GM12891 (cell line): ENCODE results near the gene ARHGEF6.
A peak's percentile ranks its signal among the peaks of the same experiment; 100 is the strongest.

Source experiments
- DNase-seq: peaks from one replicate; pipeline ENCODE4 v3.0.0; 2011; ENCODE audit warnings: low spot score; ENCODE audit not compliant: insufficient read length
- FAIRE-seq: peaks from 2 replicates; lab custom pipeline; 2011; peaks lifted over from hg19 to GRCh38; lab: Jason Lieb, UNC
- PAX5 ChIP-seq: IDR thresholded peaks from 2 replicates; pipeline ENCODE4 v1.6.1; 2011; ENCODE audit warnings: low read length, moderate library complexity, mild to moderate bottlenecking; ENCODE audit not compliant: insufficient read depth, severe bottlenecking
- POLR2A ChIP-seq: IDR thresholded peaks from 2 replicates; pipeline ENCODE4 v1.6.1; 2011; ENCODE audit warnings: low read depth, low read length, control low read depth
- POLR2AphosphoS5 ChIP-seq: IDR thresholded peaks from 2 replicates; pipeline ENCODE4 v1.6.1; 2011; ENCODE audit warnings: low read depth, low read length, control low read depth
- POU2F2 ChIP-seq: IDR thresholded peaks from 2 replicates; pipeline ENCODE4 v1.6.1; 2011; ENCODE audit warnings: low read depth, mild to moderate bottlenecking, control low read depth, low read length, moderate library complexity
- SPI1 ChIP-seq: IDR thresholded peaks from 2 replicates; pipeline ENCODE4 v1.6.1; 2011; ENCODE audit warnings: low read depth, low read length, control low read depth
- TAF1 ChIP-seq: IDR thresholded peaks from 2 replicates; pipeline ENCODE4 v1.6.1; 2011; ENCODE audit warnings: low read depth, low read length, control low read depth

ARHGEF6 gene

DNA sequence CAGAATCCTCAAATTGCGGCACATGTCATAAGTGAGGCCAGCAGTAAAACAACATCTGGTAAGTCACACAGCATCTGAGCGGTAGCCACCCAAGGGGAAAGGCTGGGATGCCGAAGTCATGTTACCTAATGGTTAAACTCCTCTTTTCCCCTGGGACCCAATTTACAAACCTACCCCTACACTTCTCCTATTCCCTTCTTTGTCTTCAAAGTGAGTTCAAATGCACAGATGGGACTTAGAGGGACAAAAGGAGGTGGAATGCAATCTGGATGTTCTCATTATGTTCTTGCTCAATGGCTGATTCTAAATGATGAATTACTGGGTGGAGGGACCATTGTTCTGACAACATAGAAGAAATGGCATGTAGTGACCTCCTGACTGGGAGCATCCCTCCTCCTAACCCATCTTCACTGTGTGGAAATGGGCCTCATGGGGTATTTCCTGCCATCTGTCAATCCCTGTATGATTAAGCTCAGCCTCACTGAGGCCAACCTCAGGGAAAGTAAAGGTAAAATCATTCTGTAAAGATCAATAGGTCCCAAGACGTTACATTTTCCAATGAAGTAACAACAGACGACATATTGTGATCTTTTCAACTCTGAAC, 124.3 kb downstream of the ARHGEF6 start:
- TF ChIP-seq POLR2A (no peak), SPI1 (no peak), TAF1 (no peak), POLR2AphosphoS5 (no peak), PAX5 (no peak), POU2F2 (no peak)
- DNase-seq (no peak), FAIRE-seq (peak; percentile 13)

DNA sequence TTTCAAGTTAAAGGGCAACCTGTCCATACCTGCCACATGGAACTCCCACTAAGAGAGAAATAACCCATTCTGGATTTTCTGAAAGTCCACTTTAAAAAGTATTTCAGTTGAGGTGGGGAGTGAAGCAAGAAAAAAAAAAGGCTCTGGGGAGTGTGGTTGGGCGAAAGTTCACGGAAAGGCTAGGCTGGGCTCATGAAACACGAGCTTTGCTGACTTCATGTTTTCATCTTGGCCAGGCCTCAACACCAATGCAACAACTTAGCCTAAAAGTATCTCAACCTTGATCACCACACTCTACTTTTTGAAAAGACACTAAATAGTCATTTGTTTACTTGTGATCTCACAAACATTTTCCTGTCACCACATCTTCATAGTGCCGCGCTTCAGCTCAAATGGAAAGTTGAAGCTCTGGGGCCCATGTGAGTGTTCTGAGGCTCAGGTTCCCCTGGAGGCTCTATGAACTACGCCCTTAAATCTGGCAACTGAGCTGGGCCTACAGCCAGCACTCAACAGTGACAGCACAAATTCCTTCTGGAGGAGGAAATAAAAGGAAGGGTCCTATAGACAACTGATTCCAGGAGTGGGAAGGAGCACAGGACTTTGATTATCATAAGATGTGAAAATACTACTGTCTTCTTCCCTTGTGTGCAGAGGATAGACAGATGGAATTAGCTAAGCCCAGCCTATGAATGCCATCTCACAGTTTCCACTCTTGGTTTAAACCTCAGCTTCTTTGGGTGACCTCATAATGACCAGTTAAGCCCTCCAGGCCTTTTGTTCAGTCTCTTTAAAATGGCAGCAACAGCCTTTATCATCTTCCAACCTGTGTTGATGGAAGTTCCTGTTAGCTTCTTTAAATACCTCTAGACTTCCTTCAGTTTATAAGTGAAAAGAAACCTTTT, 127.7 kb downstream of the ARHGEF6 start:
- DNase-seq (no peak), FAIRE-seq (peak; percentile 71)
- TF ChIP-seq PAX5, result no peak
- no peak for TF ChIP-seq POLR2A
- TF ChIP-seq TAF1, result no peak
- TF ChIP-seq POU2F2, result no peak
- TF ChIP-seq POLR2AphosphoS5, result no peak
- TF ChIP-seq SPI1, result no peak

DNA sequence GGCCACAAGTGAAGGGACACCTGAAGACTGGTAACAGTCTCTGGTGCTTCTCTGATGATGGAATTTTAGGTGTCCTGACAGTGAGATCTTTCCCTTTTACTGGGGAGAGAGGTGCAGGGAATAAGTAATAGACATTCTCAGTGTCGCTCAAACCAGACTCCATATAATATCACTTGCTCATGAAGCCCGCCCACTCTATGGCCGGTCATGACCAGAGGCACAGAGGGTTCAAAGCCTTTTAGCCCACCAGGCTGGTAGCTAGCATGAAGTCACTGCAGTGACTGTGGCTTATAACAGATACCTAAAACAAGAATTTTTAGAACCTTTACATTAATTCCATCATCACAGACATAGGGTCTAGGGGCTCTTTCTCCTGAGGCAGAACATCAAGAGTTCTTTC, 129.9 kb downstream of the ARHGEF6 start:
- DNase-seq, result no peak
- FAIRE-seq, result peak; percentile 38
- TF ChIP-seq POU2F2 (no peak), PAX5 (no peak), SPI1 (no peak), POLR2A (no peak), TAF1 (no peak), POLR2AphosphoS5 (no peak)

DNA sequence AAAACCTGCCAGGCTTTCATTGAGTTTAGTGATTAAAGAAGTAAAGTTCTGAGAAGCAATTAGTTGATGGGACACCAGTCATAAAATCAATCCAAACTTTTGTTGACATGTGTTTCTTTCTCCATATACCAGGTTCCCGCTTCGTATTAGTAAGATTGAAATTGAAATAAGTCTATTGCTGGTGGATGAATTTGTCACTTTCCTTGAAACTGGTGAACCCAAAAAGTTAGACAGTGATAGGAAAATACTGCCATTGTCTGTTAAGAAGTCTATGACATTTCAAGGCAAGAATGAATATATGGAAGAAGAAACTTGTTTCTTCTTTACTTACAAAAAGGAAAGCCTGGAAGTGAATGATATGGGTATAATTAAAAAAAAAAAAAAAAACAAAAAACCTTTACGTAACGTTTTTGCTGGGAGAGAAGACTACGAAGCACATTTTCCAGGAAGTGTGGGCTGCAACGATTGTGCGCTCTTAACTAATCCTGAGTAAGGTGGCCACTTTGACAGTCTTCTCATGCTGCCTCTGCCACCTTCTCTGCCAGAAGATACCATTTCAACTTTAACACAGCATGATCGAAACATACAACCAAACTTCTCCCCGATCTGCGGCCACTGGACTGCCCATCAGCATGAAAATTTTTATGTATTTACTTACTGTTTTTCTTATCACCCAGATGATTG, 132.9 kb downstream of the ARHGEF6 start, which contains the start of gene CD40LG:
Gene CD40LG, plus strand, starts transcription at position 482 of the 684 bp plus-strand sequence. Its CDS starts 91 bp downstream, at position 573.
- FAIRE-seq, result peak; percentile 62

DNA sequence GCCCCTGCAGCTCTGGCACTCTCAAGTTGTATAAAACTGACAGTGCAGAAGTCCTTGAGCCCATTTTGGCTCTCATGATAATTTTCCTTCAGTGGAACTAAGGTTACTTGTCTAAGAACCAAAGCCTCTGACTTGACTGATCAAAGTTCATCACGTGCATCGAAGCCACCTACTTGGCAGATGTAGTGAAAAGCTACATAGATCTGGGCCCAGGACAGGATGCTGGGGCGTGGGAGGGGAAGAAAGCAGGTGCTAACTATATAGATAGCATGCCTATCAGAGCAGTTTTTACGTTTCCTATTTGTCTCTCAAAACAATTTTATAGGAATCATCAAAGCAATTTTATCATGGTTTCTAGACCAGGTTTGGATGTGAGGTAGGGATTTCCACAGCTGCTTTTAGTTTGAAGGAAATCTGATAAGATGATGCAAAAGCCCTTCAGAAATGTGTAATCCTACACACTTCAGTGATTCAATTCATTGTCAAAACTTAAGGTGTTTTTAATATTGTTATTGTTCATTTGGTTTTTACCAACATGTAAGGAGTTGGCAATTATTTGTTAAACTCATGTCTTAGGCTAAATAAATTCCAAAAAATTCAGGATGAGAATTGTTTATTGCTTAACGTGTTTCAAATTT, 134.0 kb downstream of the ARHGEF6 start:
- FAIRE-seq (peak; percentile 62), DNase-seq (no peak)
- TF ChIP-seq PAX5 (no peak), POU2F2 (no peak), TAF1 (no peak), POLR2AphosphoS5 (no peak), POLR2A (no peak)

More for the DNA sequence above, 132.9 kb downstream of the ARHGEF6 start, which contains the start of gene CD40LG:
- DNase-seq, result no peak
- TF ChIP-seq SPI1, result no peak
- no peak for TF ChIP-seq TAF1
- TF ChIP-seq POLR2A, result no peak
- TF ChIP-seq POU2F2, result no peak
- TF ChIP-seq POLR2AphosphoS5, result no peak
- TF ChIP-seq PAX5, result no peak

DNA sequence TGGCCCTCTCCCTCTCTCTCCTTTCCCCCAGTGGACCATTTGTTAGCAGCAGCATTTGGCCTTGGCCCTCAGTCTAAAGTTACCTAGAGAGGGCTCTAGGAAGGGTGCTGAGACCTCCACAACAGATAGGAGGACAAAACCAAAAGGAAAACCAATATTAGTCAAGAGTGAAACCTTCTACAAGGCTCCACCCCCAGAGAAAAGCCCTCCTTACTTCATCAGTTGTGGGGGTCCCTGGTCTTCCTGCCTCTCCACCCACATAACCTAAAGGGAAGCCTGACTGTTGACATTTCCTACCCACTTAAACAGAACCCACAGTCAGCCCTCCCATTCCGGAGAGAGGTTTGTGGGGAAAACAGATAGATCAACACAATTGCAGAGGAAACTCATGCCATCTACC, 137.5 kb downstream of the ARHGEF6 start:
- FAIRE-seq, result peak; percentile 75
- TF ChIP-seq POLR2A, result no peak
- no peak for TF ChIP-seq SPI1
- TF ChIP-seq POLR2AphosphoS5, result no peak
- no peak for TF ChIP-seq TAF1
- no peak for TF ChIP-seq POU2F2
- TF ChIP-seq PAX5, result no peak
- DNase-seq, result no peak

DNA sequence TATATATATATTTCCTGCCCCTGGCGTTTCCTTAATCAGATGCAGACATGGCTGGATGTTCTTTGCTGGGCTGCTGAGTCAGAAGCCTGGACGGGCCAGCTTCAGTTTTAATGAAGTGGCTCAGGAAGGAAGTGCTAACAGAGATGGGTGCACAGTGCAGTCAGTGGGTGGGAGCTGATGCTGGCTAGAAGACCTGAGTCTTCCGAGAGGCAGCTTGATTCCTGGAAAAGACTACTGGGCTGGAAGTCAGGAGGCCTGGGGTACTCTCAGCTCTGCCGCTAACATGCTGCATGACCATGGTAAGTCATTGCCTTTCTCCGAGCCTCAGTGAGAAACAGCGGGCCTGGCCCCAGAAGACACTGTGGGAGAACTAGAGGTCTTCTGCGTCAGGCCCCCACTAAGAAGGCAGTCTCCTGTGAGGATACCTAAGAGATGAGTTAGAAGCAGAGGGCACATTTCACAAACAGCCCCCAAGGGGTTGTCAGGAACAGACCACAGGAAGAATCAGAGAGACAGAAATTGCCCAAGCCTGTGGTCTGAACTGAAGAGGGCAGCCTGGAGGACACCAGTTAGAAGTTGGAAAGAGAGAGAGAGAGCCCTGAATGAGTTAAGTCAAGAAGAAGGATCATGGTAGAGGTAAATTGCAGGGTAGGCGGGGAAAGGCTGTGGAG, 141.1 kb downstream of the ARHGEF6 start:
- TF ChIP-seq SPI1 (no peak), POU2F2 (no peak), TAF1 (no peak), PAX5 (no peak), POLR2A (no peak), POLR2AphosphoS5 (no peak)
- DNase-seq, result no peak
- no peak for FAIRE-seq

DNA sequence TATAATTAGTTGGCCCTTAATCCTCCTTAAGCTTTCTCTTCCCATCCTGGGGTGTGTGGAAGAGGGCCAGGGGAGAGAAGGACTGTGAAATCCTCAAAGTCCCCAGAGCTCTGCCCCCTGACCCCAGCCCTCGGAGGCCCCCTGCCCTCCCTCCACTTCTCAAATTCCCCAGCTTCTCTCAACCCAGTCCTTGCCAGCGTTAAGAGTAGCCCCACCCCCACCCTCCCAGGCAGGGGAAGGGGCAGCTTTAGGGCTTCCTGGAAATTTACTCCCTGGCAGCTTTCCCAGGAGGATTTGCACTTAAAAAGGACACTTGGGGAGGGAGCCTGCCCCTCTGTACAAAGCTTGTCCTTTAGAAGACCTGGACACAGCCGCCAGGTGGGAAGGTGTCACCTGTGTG, 144.6 kb downstream of the ARHGEF6 start:
- TF ChIP-seq TAF1 (no peak), POU2F2 (no peak), POLR2AphosphoS5 (no peak), PAX5 (no peak), POLR2A (no peak), SPI1 (no peak)
- FAIRE-seq (no peak), DNase-seq (no peak)
